ENCODE data around the gene VN1R5.

The VN1R5 gene

DNA sequence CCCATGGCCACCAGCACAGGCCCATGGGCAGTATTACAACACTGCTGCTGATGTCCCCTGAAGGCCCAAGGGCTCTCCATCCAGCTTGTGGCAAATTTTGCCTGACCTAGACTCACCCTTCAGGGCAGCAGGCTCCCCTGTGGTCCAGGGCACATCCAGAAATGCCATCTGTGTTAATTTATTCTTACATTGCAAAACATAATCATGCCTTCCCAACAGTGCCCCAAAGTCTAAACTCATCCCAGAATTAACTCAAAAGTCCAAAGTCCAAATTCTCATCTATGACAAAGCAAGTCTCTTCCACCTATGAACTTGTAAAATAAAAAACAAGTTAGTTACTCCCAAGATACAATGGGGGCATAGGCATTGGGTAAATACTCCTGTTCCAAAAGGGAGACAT lies 13.3 kb downstream of the VN1R5 start:
- Histone ChIP-seq H3K27ac (no peak overlapping the region), H3K9ac (no peak overlapping the region), H3K79me2 (no peaks in the 10 kb centered on the region), H3K27me3 (ENCODE audit: control insufficient read depth, insufficient read depth, low read length) (no peaks in the 10 kb centered on the region), H3K36me3 (ENCODE audit: control insufficient read depth, insufficient read depth, low read length) (no peaks in the 10 kb centered on the region), H3K9me3 (ENCODE audit: control insufficient read depth, low read length) (no peaks in the 10 kb centered on the region), H3K4me2 (ENCODE audit: low read length) (no peak overlapping the region), H3K4me1 (no peaks in the 10 kb centered on the region), H3K4me3 (ENCODE audit: low read depth, low read length) (no peak overlapping the region), H2AFZ (no peak overlapping the region)
- TF ChIP-seq, protein P1, sequence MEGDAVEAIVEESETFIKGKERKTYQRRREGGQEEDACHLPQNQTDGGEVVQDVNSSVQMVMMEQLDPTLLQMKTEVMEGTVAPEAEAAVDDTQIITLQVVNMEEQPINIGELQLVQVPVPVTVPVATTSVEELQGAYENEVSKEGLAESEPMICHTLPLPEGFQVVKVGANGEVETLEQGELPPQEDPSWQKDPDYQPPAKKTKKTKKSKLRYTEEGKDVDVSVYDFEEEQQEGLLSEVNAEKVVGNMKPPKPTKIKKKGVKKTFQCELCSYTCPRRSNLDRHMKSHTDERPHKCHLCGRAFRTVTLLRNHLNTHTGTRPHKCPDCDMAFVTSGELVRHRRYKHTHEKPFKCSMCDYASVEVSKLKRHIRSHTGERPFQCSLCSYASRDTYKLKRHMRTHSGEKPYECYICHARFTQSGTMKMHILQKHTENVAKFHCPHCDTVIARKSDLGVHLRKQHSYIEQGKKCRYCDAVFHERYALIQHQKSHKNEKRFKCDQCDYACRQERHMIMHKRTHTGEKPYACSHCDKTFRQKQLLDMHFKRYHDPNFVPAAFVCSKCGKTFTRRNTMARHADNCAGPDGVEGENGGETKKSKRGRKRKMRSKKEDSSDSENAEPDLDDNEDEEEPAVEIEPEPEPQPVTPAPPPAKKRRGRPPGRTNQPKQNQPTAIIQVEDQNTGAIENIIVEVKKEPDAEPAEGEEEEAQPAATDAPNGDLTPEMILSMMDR (IDR thresholded peaks at IDR 0.05) = no peak

DNA sequence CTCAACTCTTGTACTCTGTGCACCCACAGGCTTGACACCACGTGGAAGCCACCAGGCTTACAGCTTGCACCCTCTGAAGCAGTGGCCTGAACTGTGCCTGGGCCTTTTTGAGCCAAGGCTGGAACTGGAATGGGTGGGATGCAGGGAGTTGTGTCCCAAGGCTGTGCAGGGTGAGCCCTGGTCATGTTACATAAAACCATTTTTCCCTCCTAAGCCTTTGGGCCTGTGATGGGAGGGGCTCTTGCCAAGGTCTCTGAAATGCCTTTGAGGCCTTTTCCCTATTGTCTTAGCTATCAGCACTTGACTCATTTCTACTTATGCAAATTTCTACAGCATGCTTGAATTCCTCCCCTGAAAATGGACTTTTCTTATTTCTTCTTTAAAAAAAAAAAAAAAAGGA lies 14.1 kb downstream of the VN1R5 start:
- H3K36me3 ChIP-seq (ENCODE audit: control insufficient read depth, insufficient read depth, low read length) = no peaks in the 10 kb centered on the region
- H3K9ac ChIP-seq = no peak overlapping the region
- H3K27me3 ChIP-seq (ENCODE audit: control insufficient read depth, insufficient read depth, low read length) = no peaks in the 10 kb centered on the region
- no peaks in the 10 kb centered on the region for H3K9me3 ChIP-seq (ENCODE audit: control insufficient read depth, low read length)
- H3K4me1 ChIP-seq = no peaks in the 10 kb centered on the region
- no peak overlapping the region for H3K27ac ChIP-seq
- no peak overlapping the region for H2AFZ ChIP-seq
- TF ChIP-seq, protein P1 (IDR thresholded peaks at IDR 0.05) = no peak
- no peak overlapping the region for H3K4me2 ChIP-seq (ENCODE audit: low read length)
- no peaks in the 10 kb centered on the region for H3K79me2 ChIP-seq
- no peak overlapping the region for H3K4me3 ChIP-seq (ENCODE audit: low read depth, low read length)

- Histone ChIP-seq H3K4me1 (no peaks in the 10 kb centered on the region), H3K9ac (no peak overlapping the region), H3K79me2 (no peaks in the 10 kb centered on the region), H3K9me3 (ENCODE audit: control insufficient read depth, low read length) (no peaks in the 10 kb centered on the region), H3K27me3 (ENCODE audit: control insufficient read depth, insufficient read depth, low read length) (no peaks in the 10 kb centered on the region), H3K4me3 (ENCODE audit: low read depth, low read length) (no peak overlapping the region), H2AFZ (no peak overlapping the region), H3K4me2 (ENCODE audit: low read length) (no peak overlapping the region), H3K36me3 (ENCODE audit: control insufficient read depth, insufficient read depth, low read length) (no peaks in the 10 kb centered on the region), H3K27ac (no peak overlapping the region)
- TF ChIP-seq, protein P1 (IDR thresholded peaks at IDR 0.05) = no peak
These were observed 17.1 kb downstream of the VN1R5 start for GRCh38 chr1:247273013-247273412.

- Histone ChIP-seq H3K4me3 (ENCODE audit: low read depth, low read length) (no peak overlapping the region), H3K9ac (no peak overlapping the region), H3K4me2 (ENCODE audit: low read length) (no peak overlapping the region), H3K9me3 (ENCODE audit: control insufficient read depth, low read length) (no peaks in the 10 kb centered on the region), H3K4me1 (no peaks in the 10 kb centered on the region), H3K27ac (no peak overlapping the region), H3K79me2 (no peaks in the 10 kb centered on the region), H2AFZ (no peak overlapping the region), H3K27me3 (ENCODE audit: control insufficient read depth, insufficient read depth, low read length) (no peaks in the 10 kb centered on the region), H3K36me3 (ENCODE audit: control insufficient read depth, insufficient read depth, low read length) (no peaks in the 10 kb centered on the region)
- TF ChIP-seq, protein P1 (IDR thresholded peaks at IDR 0.05) = no peak
These were observed 18.9 kb downstream of the VN1R5 start for GRCh38 chr1:247274605-247275256.

DNA sequence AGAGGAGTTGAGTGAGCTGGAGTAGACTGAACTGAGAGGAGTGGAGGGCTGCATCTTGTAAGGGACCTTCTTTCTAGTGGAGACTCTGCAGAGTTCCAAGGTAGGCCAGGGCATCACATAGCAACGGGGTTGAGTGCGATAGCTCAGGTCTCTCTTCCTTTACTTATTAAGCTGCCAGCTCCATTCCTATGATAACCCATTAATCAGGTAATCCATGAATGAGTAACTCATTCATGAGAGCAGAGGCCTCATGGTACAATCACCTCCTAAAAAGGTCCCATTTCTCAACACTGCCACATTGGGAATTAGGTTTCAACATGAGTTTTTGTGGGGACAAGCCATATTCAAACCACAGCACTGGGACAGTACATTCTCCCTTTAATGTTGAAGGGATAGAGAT lies 21.3 kb downstream of the VN1R5 start:
- TF ChIP-seq, protein P1 (IDR thresholded peaks at IDR 0.05) = no peak
- Histone ChIP-seq H3K27me3 (ENCODE audit: control insufficient read depth, insufficient read depth, low read length) (no peaks in the 10 kb centered on the region), H3K4me1 (no peaks in the 10 kb centered on the region), H3K27ac (no peak overlapping the region), H3K9ac (no peak overlapping the region), H3K36me3 (ENCODE audit: control insufficient read depth, insufficient read depth, low read length) (no peaks in the 10 kb centered on the region), H3K4me3 (ENCODE audit: low read depth, low read length) (no peak overlapping the region), H3K4me2 (ENCODE audit: low read length) (no peak overlapping the region), H3K79me2 (no peaks in the 10 kb centered on the region), H2AFZ (no peak overlapping the region), H3K9me3 (ENCODE audit: control insufficient read depth, low read length) (no peaks in the 10 kb centered on the region)
